Dermis blood vessel endothelial cell (primary cell): ENCODE data around the gene TEKT2. TPM values are rescaled to one million over a fixed set of nuclear protein-coding genes. Genes with fewer than 3 reads are reported as not detected.

Experiments
- DNase-seq: peaks from one replicate; pipeline ENCODE4 v3.0.0; 2010
- total RNA-seq: library from RNA; depleted of rRNA; stranded (reverse); fragments of >200 nt; gene quantifications from 2 replicates; pipeline ENCODE4 v1.2.3, GENCODE V29; 2014

TEKT2 gene
- total RNA-seq, 1 donor from 2014 or later = 0.68 TPM

DNA sequence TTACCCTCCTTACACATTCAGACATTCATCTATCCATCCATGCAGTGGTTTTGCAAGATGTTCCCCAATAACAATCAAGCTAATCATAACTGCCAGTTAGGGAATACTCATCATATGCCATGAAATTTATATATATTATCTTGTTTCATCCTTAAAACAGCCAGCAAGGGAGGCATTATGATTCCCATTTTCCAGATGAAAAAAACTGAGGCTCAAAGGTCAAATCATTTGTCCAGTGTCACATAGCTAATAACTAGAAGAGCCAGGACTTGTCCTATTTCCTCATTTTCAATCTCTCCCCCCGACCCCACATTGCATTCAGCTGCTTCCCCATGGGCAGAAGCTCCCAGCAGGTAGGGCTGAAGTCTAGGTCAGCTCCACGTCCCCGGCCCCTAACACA lies 48.1 kb downstream of the TEKT2 start:
- DNase-seq = no peak

DNA sequence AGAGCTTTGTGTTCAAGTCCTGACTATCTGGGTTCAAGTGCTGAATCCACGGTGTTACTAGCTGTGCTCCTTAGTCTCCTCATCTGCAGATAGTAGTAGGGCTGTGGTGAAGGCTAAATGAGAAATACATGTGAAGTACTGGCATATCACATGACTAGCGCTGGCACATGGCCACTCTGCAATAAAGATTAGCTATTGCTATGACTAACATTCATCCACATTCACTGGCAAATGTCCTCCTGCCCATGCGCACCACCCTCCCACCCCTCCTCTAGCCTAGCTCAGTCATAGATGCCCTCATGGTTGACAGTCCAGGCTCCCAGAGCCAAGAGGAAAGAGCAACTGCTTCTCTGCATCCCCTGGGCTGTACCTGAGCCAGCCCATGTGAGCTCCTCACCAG lies 49.6 kb downstream of the TEKT2 start:
- peak; percentile 83 for DNase-seq

DNA sequence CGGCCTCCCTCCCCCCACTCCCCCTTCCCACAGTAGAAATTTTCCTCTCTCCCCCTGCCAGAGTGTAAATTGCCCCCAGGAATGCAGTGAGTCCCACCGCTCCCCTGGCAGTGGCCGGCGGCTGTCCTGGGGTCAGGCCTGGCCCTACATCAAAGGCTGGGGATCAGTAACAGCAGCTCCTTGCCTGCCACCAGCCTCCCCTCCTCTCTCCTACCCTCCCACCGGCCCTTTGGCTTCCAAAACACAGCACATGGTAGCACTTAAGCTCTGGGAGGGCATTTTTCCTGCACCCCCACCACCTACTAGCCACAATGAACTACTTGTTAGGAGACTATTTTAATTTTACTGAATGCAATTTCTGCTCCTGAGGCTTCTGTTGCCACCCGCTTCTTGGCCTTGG lies 50.1 kb downstream of the TEKT2 start:
- DNase-seq = no peak

DNA sequence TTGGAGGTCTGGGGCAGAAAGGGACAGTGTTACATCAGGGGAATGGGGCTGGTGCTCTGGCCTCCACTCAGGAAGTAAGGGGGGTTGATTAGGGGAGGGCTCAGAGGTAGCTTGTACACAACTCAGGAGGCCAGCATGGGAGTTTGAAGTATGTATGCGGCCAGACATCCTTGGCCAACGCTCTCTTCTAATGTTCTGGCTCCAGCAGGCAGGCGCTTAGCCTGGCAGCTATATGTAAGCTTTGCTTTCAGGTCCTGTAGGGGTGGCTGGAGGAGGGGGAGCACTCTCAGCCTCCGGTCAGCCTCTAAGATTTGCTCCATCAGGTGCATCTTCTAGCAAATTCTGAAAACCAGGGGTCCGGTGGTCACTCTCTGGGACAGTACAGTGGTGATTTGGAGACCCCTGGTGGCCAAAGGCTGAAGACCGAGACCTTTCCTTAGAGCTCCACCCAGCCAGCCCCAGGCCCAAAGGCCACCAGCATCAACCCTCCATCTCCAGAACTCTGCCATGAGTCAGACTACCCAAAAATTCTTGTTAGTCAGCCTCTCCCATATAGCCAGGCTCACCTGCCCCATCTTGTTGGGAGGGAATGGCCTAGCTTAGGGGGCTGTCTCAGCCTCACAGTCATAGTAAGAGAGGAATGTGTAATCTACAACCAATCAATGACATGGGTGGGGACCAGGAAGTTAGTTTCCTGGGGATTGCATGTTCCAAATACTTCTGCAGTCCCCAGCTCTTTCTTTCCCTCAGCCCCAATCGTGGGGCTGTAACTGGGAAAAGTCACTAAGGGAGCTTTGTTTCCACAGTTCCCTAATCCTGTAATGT lies 50.8 kb downstream of the TEKT2 start:
- peak; percentile 72 for DNase-seq

DNA sequence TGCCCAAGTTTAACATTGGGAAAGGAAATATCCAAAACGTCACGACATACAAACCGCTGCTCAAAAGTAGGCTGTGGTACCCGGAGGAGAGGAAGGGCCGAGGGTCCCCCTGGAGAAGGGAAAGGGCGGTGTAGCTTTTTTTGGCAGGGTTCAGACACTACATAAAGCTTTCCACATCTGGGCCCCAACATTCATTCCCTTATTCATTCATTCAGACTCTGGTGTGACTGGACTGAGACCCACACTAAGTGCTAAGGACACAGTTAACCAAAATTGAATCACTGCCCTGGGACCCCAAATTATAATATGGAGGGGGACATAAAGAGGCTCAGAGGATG lies 51.4 kb downstream of the TEKT2 start:
- no peak for DNase-seq

DNA sequence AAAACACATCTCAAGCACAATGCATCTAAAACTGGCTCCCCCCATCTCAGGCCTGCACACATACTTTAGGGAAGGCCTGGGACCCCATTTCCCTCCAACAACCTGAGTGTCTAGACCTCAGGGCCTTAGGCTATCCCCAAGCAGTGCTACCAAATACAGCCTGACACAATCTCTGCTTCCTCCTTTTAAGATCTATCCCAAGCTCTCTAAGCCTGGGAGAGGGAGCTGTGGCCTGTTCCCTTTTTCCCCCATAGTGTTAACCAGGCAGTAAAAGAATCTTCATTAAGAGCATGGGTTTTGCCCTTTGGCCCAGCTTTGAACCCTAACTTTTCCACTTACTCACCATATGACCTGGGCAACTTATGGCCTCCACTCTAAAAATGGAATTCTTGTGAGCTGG lies 51.9 kb downstream of the TEKT2 start:
- no peak for DNase-seq

DNA sequence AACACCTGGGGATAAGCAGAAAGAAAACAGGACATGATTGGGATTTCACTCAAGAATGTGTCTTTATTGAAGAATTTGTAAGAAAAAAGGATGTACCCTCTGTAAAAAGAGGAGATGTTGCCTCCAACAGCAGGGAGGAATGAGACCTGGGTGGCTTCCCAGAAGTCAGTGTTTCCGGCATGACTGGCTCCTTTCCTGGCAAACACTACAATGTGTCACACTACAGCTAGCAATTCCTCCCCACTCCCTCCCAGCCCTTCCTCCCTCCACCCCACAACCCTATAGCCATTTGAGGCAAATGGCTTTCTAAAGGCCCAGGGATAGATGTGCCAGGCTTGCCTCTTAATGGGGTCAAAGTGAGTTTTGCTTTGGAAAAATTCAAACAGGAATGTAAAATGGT lies 52.6 kb downstream of the TEKT2 start:
- DNase-seq = peak; percentile 84

DNA sequence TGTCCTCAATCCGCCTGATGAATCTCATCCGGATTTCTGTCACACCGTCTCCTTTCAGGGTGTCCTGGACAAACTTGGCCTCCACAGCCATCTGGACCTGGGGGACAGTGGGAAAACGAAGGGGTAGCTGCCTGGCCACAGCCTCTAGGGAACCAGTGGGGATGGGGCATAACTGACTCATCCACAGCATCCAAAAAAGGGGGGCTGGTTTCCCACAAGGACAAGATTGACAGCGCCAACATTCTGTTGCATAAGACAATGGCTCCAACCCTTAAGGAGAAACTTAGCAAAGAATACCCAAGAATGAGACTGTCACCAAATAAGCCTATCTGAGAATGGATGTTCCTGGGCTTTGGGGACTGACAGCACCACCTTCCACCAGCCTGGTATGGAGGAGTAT lies 53.3 kb downstream of the TEKT2 start:
- no peak for DNase-seq

DNA sequence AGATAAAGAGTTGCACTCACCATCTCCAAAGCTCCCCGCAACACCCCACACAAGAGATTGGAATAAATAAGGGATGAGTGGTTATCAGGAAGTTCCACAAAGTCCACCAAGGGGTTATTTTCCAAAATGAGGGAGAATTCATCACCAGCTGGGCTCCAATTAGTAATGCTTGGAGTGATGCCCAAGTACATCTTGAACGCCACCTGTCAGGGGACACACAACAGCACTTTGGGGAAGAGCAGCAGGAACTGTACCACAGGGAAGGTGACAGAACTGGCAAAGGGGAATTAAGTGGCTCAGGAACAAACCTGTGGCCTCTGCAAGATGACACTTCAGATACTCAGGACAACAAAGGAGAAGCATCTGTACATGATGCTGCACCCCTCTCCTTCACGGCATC lies 53.9 kb downstream of the TEKT2 start:
- no peak for DNase-seq

Other genes starting within 250 kb of the TEKT2 start
- 9.7 and 29.3 TPM in 2 replicates for gene AGO1, start 200.9 kb upstream of the TEKT2 start, total RNA-seq
- 20.8 and 21.8 TPM in 2 replicates for gene AGO3, start 153.0 kb upstream of the TEKT2 start, total RNA-seq
- 43.1 and 52.9 TPM in 2 replicates for gene ADPRS, start 4.8 kb downstream of the TEKT2 start, total RNA-seq
- gene COL8A2, start 41.1 kb downstream of the TEKT2 start, total RNA-seq = 3.0 and 3.2 TPM in 2 replicates
- 77.8 and 117 TPM in 2 replicates for gene TRAPPC3, start 65.4 kb downstream of the TEKT2 start, total RNA-seq
- gene MAP7D1, start 72.1 kb downstream of the TEKT2 start, total RNA-seq = 77.9 and 106 TPM in 2 replicates
- gene THRAP3, start 140.3 kb downstream of the TEKT2 start, total RNA-seq = 96.0 and 151 TPM in 2 replicates
- gene SH3D21, start 222.3 kb downstream of the TEKT2 start, total RNA-seq = 0.74 and 1.5 TPM in 2 replicates
- gene EVA1B, start 239.6 kb downstream of the TEKT2 start, total RNA-seq = 105 and 192 TPM in 2 replicates